ENCODE measurements around the gene TMEM44.

GRCh38 chr3:194579091-194579606 is 54.1 kb downstream of the TMEM44 start:
- TF ChIP-seq, protein P1, sequence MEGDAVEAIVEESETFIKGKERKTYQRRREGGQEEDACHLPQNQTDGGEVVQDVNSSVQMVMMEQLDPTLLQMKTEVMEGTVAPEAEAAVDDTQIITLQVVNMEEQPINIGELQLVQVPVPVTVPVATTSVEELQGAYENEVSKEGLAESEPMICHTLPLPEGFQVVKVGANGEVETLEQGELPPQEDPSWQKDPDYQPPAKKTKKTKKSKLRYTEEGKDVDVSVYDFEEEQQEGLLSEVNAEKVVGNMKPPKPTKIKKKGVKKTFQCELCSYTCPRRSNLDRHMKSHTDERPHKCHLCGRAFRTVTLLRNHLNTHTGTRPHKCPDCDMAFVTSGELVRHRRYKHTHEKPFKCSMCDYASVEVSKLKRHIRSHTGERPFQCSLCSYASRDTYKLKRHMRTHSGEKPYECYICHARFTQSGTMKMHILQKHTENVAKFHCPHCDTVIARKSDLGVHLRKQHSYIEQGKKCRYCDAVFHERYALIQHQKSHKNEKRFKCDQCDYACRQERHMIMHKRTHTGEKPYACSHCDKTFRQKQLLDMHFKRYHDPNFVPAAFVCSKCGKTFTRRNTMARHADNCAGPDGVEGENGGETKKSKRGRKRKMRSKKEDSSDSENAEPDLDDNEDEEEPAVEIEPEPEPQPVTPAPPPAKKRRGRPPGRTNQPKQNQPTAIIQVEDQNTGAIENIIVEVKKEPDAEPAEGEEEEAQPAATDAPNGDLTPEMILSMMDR (IDR thresholded peaks at IDR 0.05) = no peak
- TF ChIP-seq ZFX (IDR thresholded peaks at IDR 0.05; ENCODE audit: borderline replicate concordance) = no peak

All from 22Rv1 (cell line).